SHP77 (cell line): Measurements from ENCODE around the gene ZNF620.
"Not testable (repeated sequence)": the region's sequence is repeated elsewhere in the genome, so short reads cannot be mapped to it uniquely, and the experiment has no call there.

Experiments
- DNase-seq, 2 experiments: peaks; one replicate each; lab custom pipeline; 2025; lab: John Stamatoyannopoulos, UW

ZNF620 gene

GRCh38 chr3:40505599-40506462 is at the start of gene ZNF620:
Gene ZNF620, plus strand, starts transcription at chr3:40506039. Its CDS starts 314 bp downstream, at chr3:40506353.
- DNase-seq: peak; percentile 84 to 85

GRCh38 chr3:40456279-40456939 is 49.4 kb upstream of the ZNF620 start:
- DNase-seq: no peak

- peak; percentile 87 to 95 for DNase-seq
These were observed 48.7 kb upstream of the ZNF620 start, which contains the start of gene RPL14 for GRCh38 chr3:40456940-40457823. Gene RPL14, plus strand, starts transcription at chr3:40457339. Its CDS starts 133 bp downstream, at chr3:40457472.

- DNase-seq: no peak
These were observed 47.4 kb upstream of the ZNF620 start for GRCh38 chr3:40458473-40458872.

- not testable (repeated sequence) for DNase-seq
These were observed 45.4 kb upstream of the ZNF620 start for GRCh38 chr3:40460481-40460880.

GRCh38 chr3:40461161-40461560 is 44.7 kb upstream of the ZNF620 start:
- no peak for DNase-seq

- DNase-seq: not testable (repeated sequence)
These were observed 43.0 kb upstream of the ZNF620 start for GRCh38 chr3:40462838-40463237.

- DNase-seq: no peak
These were observed 42.3 kb upstream of the ZNF620 start for GRCh38 chr3:40463579-40463978.

- DNase-seq: no peak
These were observed 41.3 kb upstream of the ZNF620 start for GRCh38 chr3:40464339-40465110.

GRCh38 chr3:40465111-40465407 is 40.8 kb upstream of the ZNF620 start:
- DNase-seq: no peak

GRCh38 chr3:40465456-40465855 is 40.4 kb upstream of the ZNF620 start:
- no peak for DNase-seq

- no peak for DNase-seq
These were observed 37.8 kb upstream of the ZNF620 start for GRCh38 chr3:40468018-40468417.

GRCh38 chr3:40470701-40471100 is 35.1 kb upstream of the ZNF620 start:
- no peak for DNase-seq

GRCh38 chr3:40476478-40477470 is 29.1 kb upstream of the ZNF620 start, which contains the start of gene ZNF619:
Gene ZNF619, plus strand, starts transcription at chr3:40477122. Its CDS starts 858 bp downstream, at chr3:40477980.
- DNase-seq: peak; percentile 45 to 50

GRCh38 chr3:40477666-40478065 is 28.2 kb upstream of the ZNF620 start:
- no peak for DNase-seq

GRCh38 chr3:40487172-40487571 is 18.7 kb upstream of the ZNF620 start:
- no peak for DNase-seq

- no peak for DNase-seq
These were observed 14.9 kb upstream of the ZNF620 start for GRCh38 chr3:40490916-40491315.

- DNase-seq: no peak
These were observed 11.1 kb upstream of the ZNF620 start for GRCh38 chr3:40494698-40495097.

- no peak for DNase-seq
These were observed 8.6 kb upstream of the ZNF620 start for GRCh38 chr3:40497288-40497687.

GRCh38 chr3:40499952-40500351 is 5.9 kb upstream of the ZNF620 start:
- DNase-seq: no peak
